Spleen (tissue), 7 donors: ENCODE measurements around the gene ANKRD35.

Experiments used
- POLR2A ChIP-seq, 3 donors: fragments of 450-650 bp; IDR thresholded peaks; one replicate each; pipeline ENCODE4 v1.5.1; 2017; ENCODE audit warnings: antibody characterized with exemption in 3 of 3, mild to moderate bottlenecking in 1 of 3
- POLR2AphosphoS5 ChIP-seq, 3 donors: sonication (generic); formaldehyde crosslinking; IDR thresholded peaks; one replicate each; pipeline ENCODE4 v1.5.1; 2017; ENCODE audit warnings: antibody characterized with exemption in 3 of 3
- TF ChIP-seq, protein P1 (sequence below), 11 experiments: fragments of 200-600 bp in 7 of 11; fragments of 450-650 bp in 4 of 11; sonication (generic) in 4 of 11; IDR thresholded peaks in 8 of 11; conservative IDR thresholded peaks in 3 of 11; 1 replicate in 7 of 11; 2 replicates in 4 of 11; pipeline versions ENCODE4 v1.4.0 to v1.8.0; 2016 to 2021; ENCODE audit warnings: antibody characterized with exemption in 11 of 11, inconsistent platforms in 4 of 11, mild to moderate bottlenecking in 1 of 11
- donor health status: DM: no; HTN: no; CAD: no; lungs with moderate emphysema.
- donor health status: DM: no; HTN: no; CAD: no.
- donor health status: DM: no; HTN: no; CAD: no.

DNA sequence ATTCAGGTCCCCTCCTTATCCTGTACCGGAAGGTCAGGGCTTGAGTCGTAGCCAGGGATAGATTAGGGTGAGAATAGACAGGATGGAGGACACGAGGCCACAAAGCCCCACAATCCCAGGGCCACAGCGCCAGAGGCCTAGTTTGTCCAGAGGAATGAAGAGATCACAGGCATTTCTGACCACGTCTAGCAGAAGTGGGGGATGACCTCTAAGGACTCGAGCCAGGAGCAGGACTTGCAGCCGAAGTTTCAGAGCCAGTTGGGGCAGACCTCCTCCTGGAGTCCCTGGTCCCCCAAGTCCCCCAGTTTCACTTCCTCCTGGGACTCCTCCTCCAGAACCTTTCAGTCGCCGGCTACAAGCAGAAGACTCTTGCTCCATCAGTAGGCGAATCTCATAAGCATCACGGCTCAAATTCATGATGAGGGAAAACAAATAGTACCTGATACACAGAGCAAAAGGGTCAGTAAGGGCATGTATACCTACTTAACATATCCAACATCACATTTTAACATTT is 26.5 kb upstream of the ANKRD35 start:
- TF ChIP-seq, protein P1, sequence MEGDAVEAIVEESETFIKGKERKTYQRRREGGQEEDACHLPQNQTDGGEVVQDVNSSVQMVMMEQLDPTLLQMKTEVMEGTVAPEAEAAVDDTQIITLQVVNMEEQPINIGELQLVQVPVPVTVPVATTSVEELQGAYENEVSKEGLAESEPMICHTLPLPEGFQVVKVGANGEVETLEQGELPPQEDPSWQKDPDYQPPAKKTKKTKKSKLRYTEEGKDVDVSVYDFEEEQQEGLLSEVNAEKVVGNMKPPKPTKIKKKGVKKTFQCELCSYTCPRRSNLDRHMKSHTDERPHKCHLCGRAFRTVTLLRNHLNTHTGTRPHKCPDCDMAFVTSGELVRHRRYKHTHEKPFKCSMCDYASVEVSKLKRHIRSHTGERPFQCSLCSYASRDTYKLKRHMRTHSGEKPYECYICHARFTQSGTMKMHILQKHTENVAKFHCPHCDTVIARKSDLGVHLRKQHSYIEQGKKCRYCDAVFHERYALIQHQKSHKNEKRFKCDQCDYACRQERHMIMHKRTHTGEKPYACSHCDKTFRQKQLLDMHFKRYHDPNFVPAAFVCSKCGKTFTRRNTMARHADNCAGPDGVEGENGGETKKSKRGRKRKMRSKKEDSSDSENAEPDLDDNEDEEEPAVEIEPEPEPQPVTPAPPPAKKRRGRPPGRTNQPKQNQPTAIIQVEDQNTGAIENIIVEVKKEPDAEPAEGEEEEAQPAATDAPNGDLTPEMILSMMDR (IDR thresholded peaks at IDR 0.05 in 8 of 11, conservative IDR thresholded peaks at IDR 0.05 in 3 of 11): no peak
- no peak for TF ChIP-seq POLR2AphosphoS5 (IDR thresholded peaks at IDR 0.05)
- no peak for TF ChIP-seq POLR2A (IDR thresholded peaks at IDR 0.05)
